Natural killer cell treated with Interleukin-12 subunit alpha and Interleukin-12 subunit beta and Interleukin-15 and Interleukin-18, amount 100 ng/mL, for 72 hours (primary cell): ENCODE data around the gene RPP30. TPM values are rescaled to one million over a fixed set of nuclear protein-coding genes. Genes with fewer than 3 reads are reported as not detected.
"Not testable (repeated sequence)": the region's sequence is repeated elsewhere in the genome, so short reads cannot be mapped to it uniquely, and the experiment has no call there.

Experiments used
- ATAC-seq, 2 donors: fragments of 150-1000 bp; cut with Tn5 transposase in 1 of 2; sonication (Bioruptor Pico), chemical (Tn5 transposase) in 1 of 2; 2 replicates each; pipeline ENCODE4 v1.10.0; 2021
- DNase-seq: peaks from one replicate; pipeline ENCODE4 v3.0.0; 2022; ENCODE audit warnings: low spot score
- H3K27ac Mint-ChIP-seq, 2 donors: 1 replicate in 1 of 2; 2 replicates in 1 of 2; pipeline ENCODE4 v1.8.0; 2022; ENCODE audit warnings: mixed read lengths in 2 of 2, mild to moderate bottlenecking in 1 of 2, moderate library complexity in 1 of 2
- H3K27me3 Mint-ChIP-seq, 2 donors: 1 replicate in 1 of 2; 2 replicates in 1 of 2; pipeline ENCODE4 v1.8.0; 2022; ENCODE audit warnings: mixed read lengths in 2 of 2
- H3K36me3 Mint-ChIP-seq: one replicate; pipeline ENCODE4 v1.8.0; 2022; ENCODE audit warnings: mixed read lengths
- H3K4me1 Mint-ChIP-seq, 2 donors: 1 replicate in 1 of 2; 2 replicates in 1 of 2; pipeline ENCODE4 v1.8.0; 2022; ENCODE audit warnings: low read depth in 2 of 2, mixed read lengths in 2 of 2, mild to moderate bottlenecking in 1 of 2
- H3K4me3 Mint-ChIP-seq: one replicate; pipeline ENCODE4 v1.8.0; 2022; ENCODE audit warnings: mixed read lengths
- H3K9me3 Mint-ChIP-seq: 2 replicates; pipeline ENCODE4 v1.8.0; 2022; ENCODE audit warnings: mixed read lengths
- total RNA-seq, 2 donors: library from RNA; stranded (reverse); gene quantifications; one replicate each; pipeline ENCODE4 v1.2.3, GENCODE V29; 2022

RPP30 gene
- total RNA-seq, 2 donors from 2014 or later, result 46.9 to 69.7 TPM

DNA sequence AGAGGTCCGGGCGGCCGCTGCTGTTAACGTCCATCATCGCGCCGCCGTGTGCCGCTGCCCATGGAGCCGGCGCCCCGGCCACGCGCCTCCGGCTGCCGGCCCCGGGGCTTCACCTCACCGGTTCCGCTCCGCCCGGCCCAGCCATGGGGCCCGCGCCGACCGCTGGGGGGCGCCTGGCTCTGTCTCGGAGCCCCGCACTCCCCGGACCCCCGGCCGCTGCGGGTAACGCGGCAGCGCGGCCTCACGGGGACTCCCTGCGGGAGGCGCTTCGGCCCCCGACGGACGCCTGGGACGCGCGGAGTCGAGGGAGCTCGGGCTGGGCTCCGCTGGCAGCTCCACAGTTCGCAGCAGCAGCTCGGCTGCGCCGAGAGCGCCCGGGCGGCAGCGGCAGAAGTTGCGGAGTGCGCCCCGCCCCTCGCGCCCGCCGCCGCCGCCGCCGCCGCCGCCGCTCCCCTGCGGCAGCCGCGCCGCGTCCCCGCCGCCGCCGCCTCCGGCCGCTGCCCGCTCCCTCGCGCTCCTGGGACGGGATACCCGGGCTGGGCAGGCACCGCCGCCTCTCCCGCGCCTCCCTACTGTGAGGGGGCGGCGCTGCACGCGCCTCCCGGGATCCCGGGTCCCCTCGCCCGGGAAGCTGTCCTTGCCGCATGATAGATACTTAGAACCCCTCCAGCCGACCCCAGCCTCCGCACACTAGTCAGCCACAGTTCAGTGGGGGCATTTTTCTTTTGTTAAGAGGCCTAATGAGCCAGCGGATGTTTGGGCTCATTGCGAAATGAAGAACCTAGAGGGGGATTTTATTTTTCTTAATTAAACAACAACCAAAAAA is 13.9 kb upstream of the RPP30 start, which contains the start of gene HTR7:
Gene HTR7, minus strand, starts transcription at position 405 of the 826 bp plus-strand sequence. Its CDS starts 368 bp downstream, at position 37.
- Mint-ChIP-seq H3K4me3 (peak within 1 kb of the TSS; percentile 82), H3K27ac (peak within 1 kb of the TSS in 1 of 2 donors; percentile 68), H3K27me3 (peaks cover 15 to 45% of the 10 kb centered on the region in 2 donors), H3K36me3 (no peaks in the 10 kb centered on the region), H3K4me1 (peaks cover 6 to 19% of the 10 kb centered on the region in 2 donors), H3K9me3 (no peaks in the 10 kb centered on the region)
- peak; percentile 88 to 90 for ATAC-seq
- DNase-seq, result peak; percentile 64

DNA sequence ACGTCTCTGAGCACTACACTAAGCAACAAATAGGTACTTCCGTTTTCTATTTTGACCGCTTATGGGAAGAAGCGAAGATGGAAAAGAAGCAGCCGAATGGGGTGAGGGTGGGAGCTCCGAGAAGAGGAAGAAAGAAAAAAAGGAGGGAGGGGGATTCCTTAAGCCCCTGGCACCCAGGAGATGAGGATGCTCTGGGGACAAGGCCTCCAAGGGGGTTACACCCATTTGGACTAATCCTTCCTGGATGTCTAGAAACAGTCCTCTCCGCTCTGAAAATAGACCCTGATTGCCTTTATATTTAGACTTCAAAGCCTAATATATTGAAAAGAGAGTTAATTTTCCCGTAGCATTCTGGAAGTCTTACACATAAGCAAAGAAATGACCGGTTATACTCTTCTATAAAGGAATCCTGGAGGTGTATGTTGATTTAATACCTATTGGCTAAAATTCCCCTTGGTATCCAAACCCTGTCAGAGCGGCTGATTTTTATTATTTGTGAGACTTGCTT is 13.3 kb upstream of the RPP30 start:
- Mint-ChIP-seq H3K4me1 (peaks cover 6 to 19% of the 10 kb centered on the region in 2 donors), H3K9me3 (no peaks in the 10 kb centered on the region), H3K27ac (peak overlapping the region in 1 of 2 donors; percentile 68), H3K4me3 (peak overlapping the region; percentile 81), H3K36me3 (no peaks in the 10 kb centered on the region), H3K27me3 (peaks cover 19 to 50% of the 10 kb centered on the region in 2 donors)
- DNase-seq (no peak), ATAC-seq (no peak)

DNA sequence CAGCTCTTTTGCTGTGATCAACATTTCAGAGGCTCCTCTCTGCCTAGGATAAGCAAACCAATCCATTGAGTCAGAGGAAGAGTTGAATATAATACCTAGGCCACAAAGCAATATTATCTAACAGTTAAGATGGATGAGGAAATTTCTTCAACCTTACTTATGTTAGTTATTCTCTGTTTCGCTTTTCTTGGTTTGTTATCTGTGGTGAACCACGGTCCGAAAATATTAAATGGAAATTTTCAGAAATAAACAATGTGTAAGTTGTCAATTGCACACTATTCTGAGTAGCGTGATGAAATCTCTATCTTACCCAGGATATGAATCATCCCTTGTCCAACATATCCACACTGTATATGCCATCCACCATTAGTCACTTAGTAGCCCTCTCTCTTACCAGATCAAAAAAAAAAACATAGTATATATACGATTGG is 12.4 kb upstream of the RPP30 start:
- Mint-ChIP-seq H3K4me1 (peaks cover 6 to 19% of the 10 kb centered on the region in 2 donors), H3K36me3 (no peaks in the 10 kb centered on the region), H3K27me3 (peaks cover 18 to 48% of the 10 kb centered on the region in 2 donors), H3K4me3 (no peak overlapping the region), H3K9me3 (no peaks in the 10 kb centered on the region), H3K27ac (peak overlapping the region in 1 of 2 donors; percentile 11)
- DNase-seq, result no peak
- peak; percentile 69 to 70 for ATAC-seq

DNA sequence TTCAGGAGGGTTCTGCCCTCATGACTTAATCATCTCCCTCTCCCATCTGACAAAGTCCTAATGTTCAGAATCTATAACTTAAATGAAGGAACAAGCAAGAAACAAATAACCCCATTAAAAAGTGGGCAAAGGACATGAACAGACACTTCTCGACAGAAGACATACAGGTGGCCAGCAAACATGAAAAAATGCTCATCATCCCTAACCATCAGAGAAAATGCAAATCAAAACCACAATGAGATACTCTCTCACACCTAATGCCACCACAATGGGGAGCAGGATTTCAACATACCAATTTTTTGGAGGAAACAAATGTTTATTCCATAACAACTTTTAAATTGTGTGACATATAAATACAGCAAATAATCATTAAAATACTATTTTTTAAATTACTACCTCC is 11.0 kb upstream of the RPP30 start:
- Mint-ChIP-seq H3K9me3 (no peaks in the 10 kb centered on the region), H3K27me3 (peaks cover 16 to 38% of the 10 kb centered on the region in 2 donors), H3K27ac (no peak overlapping the region), H3K36me3 (no peaks in the 10 kb centered on the region), H3K4me1 (peaks cover 6 to 19% of the 10 kb centered on the region in 2 donors), H3K4me3 (no peak overlapping the region)
- no peak for ATAC-seq
- no peak for DNase-seq

DNA sequence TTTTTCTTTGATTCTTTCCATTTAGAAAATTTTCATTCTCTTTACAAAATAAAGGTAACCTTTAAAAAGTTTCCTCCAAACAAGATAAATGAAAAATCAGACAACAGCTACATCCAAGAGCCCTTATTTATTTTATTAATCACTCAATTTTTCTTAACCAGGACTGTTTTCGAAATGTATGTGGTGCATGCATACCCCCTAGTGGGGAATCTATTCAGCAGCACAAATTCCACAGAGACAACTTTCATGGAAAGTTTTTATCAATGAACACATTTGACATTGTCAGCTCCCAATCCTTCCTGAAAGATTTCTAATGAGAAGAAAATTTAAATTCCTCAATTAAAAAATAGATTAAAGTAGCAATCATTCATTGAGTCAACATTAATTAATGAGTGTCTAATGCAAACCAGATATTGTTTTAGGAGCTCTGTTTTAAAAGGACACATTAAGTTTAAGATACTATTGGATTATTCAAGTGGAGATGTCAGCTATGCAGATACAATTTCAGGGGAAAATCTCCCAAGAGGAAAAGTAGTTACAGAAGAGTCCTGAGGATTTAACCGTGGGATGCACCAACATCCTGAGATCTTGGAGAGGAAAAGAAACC is 8.8 kb upstream of the RPP30 start:
- Mint-ChIP-seq H3K36me3 (no peaks in the 10 kb centered on the region), H3K4me1 (peaks cover 6 to 15% of the 10 kb centered on the region in 2 donors), H3K27me3 (peaks cover 23 to 42% of the 10 kb centered on the region in 2 donors), H3K9me3 (no peaks in the 10 kb centered on the region), H3K4me3 (no peak overlapping the region), H3K27ac (no peak overlapping the region)
- DNase-seq, result no peak
- ATAC-seq, result no peak

DNA sequence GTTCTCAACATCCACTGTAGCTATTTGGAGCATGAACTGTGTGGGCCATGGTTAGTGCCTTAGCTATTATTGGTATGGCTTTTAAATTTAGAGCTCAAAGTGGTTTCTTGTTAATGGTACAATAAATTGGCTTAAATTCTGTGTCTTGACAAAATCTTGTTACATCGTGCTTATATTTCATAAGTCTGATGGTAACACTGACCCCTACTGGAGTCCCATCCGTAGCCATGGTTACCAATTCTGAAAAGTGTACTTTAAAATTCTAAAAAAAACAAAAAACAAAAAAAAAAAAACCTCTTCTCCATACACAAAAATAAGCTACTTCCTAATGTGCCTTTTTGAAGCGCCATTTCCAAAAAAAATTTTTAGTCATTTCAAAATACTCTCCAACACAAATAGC is 6.4 kb upstream of the RPP30 start:
- Mint-ChIP-seq H3K4me3 (no peak overlapping the region), H3K27me3 (peaks cover 33 to 65% of the 10 kb centered on the region in 2 donors), H3K27ac (no peak overlapping the region), H3K9me3 (no peaks in the 10 kb centered on the region), H3K36me3 (peaks cover 10% of the 10 kb centered on the region), H3K4me1 (peaks cover 0 to 2% of the 10 kb centered on the region in 2 donors)
- ATAC-seq, result no peak
- DNase-seq, result no peak

DNA sequence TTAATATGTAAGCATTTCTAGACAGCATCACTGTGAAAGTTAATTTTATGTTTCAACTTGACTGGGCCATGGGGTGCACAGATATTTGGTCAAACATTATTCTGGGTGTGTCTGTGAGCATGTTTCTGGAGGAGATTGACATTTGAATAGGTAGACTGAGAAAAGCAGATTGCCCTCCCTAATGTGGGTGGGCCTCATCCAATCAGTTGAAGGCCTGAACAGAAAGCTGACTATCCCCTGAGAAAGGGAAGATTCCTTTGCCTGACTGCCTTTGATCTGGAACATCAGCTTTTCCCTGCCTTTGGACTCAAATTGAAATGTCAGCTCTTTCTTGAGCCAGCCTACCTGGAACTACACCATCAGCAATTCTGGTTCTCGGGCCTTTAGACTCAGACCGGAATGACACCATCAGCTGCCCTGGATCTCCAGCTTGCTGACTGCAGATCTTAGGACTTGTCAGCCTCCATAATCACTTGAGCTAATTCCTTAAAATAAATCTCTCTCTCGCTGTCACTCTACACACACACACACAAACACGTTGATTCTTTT is 5.7 kb upstream of the RPP30 start:
- Mint-ChIP-seq H3K4me3 (no peak overlapping the region), H3K27ac (no peak overlapping the region), H3K36me3 (peaks cover 10% of the 10 kb centered on the region), H3K27me3 (peaks cover 36 to 69% of the 10 kb centered on the region in 2 donors), H3K4me1 (peaks cover 4 to 9% of the 10 kb centered on the region in 2 donors), H3K9me3 (no peaks in the 10 kb centered on the region)
- ATAC-seq (no peak), DNase-seq (no peak)

DNA sequence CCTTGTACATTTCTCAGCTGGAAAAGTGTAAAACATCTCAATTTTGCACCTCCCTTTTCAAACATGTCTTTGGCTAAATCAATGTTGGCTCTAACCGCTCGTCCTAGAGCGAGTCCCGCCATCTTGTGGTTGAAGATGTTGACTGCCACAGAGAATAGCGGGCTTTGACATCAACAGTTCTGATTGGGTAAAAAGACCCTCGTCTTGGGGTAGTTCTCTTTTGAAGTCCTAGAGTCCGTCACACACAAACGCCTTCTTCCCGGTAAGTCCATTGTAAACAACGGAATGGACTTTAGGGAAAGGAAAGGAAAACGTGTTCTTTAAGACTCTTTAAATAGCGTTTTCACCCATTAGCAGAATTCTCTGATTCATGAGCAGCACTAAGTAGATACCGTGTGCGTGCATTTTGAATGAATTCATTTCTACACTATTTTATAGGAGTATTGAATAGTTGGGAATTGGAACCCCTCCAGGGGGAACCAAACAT is 452 bp upstream of the RPP30 start:
- peak; percentile 70 to 73 for ATAC-seq
- H3K4me1 Mint-ChIP-seq, result peaks cover 27 to 39% of the 10 kb centered on the region in 2 donors
- H3K36me3 Mint-ChIP-seq, result peaks cover 15% of the 10 kb centered on the region
- DNase-seq, result no peak
- H3K27me3 Mint-ChIP-seq, result peaks cover 22 to 33% of the 10 kb centered on the region in 2 donors
- no peaks in the 10 kb centered on the region for H3K9me3 Mint-ChIP-seq
- H3K4me3 Mint-ChIP-seq, result peak overlapping the region; percentile 99
- H3K27ac Mint-ChIP-seq, result peak overlapping the region; percentile 90 to 94

DNA sequence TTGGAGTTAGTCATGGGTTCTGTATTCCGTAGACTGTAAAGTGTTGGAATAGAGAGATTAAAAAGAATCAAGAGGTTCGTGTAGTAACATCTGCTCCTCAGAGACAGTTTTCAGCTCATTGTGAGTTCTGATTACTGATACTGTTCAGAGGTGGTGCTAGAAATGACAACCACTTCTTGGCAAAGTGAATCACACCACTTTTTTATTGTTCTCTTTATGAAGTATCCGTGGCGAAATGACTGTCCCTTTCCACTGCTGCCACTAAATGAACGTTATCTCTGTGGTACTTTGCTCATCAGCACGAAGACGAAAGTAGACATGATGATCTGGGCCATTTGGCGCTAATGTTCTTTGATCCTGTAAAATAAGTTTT is 860 bp downstream of the RPP30 start:
- DNase-seq, result no peak

DNA sequence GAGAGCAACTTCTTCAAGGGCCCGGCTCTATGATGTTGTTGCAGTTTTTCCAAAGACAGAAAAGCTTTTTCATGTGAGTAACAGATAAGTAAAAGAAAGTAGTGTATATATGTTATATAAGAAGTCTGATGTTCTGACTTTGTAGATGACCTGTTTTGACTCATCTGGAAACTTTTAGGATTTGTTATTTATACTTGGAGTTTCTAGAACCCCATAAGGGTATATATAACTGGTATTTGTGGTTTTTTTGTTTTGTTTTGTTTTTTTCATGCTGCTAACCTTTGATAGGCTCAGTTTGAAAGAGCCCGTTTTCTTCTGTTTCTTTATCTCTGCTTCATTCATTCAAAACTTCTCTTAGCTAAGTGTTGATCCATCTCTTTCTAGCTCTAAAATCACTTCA is 7.3 kb downstream of the RPP30 start:
- H3K27ac Mint-ChIP-seq, result no peak overlapping the region
- H3K4me3 Mint-ChIP-seq, result no peak overlapping the region
- no peaks in the 10 kb centered on the region for H3K9me3 Mint-ChIP-seq
- ATAC-seq, result no peak
- H3K36me3 Mint-ChIP-seq, result peaks cover 23% of the 10 kb centered on the region
- DNase-seq, result no peak
- H3K4me1 Mint-ChIP-seq, result peaks cover 4 to 5% of the 10 kb centered on the region in 2 donors
- H3K27me3 Mint-ChIP-seq, result no peaks in the 10 kb centered on the region

More for the DNA sequence above, 860 bp downstream of the RPP30 start:
- peak overlapping the region; percentile 99 for H3K4me3 Mint-ChIP-seq
- no peaks in the 10 kb centered on the region for H3K9me3 Mint-ChIP-seq
- H3K27ac Mint-ChIP-seq, result peak overlapping the region; percentile 90 to 94
- H3K4me1 Mint-ChIP-seq, result peaks cover 27 to 39% of the 10 kb centered on the region in 2 donors
- H3K27me3 Mint-ChIP-seq, result peaks cover 15 to 27% of the 10 kb centered on the region in 2 donors
- peak; percentile 8 to 63 for ATAC-seq
- H3K36me3 Mint-ChIP-seq, result peaks cover 27% of the 10 kb centered on the region

DNA sequence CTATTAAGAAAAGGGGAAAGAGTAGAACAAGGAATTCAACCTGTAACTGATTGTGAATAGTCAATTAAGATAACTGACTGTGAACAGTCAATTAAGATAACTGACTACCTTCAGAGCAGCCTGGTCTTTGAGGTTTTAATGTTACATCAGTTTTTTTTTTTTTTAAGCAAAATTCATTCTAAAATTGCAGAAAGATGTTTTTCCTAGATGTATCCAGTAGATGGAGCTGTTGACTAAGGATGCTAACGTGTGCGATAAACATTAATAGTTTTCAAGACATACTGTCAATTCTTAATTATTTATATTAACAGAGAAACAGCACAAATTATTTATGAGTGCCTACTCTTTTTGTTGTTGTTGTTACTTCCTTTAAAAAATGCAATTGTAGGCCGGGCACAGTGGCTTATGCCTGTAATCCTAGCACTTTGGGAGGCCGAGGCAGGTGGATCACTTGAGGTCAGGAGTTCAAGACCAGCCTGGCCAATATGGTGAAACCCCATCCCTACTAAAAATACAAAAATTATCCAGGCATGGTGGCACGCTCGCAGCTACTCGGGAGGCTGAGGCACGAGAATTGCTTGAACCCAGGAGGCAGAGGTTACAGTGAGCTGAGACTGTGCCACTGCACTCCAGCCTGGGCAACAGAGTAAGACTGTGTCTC is 8.4 kb downstream of the RPP30 start:
- H3K4me3 Mint-ChIP-seq, result not testable (repeated sequence)

DNA sequence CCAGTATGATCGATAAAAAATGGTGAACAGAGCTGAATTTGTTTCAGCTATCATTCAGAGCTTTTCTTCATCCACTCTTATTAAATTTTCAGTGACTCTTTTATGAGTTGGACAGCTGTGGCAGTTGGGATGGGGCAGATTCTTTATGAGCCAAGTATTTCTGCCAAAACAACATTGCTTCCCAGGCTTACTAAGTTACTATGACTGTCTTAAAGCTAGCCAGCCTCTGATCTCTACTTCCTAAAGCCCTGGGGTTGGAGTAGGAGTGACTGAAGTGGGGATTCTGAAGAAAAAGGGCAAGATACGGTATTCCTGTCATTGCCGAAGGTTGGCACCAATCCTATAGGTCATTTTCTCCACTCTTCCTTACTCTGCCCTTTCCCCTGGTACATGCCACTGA is 12.7 kb downstream of the RPP30 start:
- Mint-ChIP-seq H3K9me3 (no peaks in the 10 kb centered on the region), H3K4me3 (no peak overlapping the region), H3K27me3 (no peaks in the 10 kb centered on the region), H3K4me1 (peaks cover 0 to 2% of the 10 kb centered on the region in 2 donors), H3K36me3 (peaks cover 29% of the 10 kb centered on the region), H3K27ac (no peak overlapping the region)
- DNase-seq (no peak), ATAC-seq (no peak)

More for the DNA sequence above, 8.4 kb downstream of the RPP30 start:
- H3K27me3 Mint-ChIP-seq, H3K9me3 Mint-ChIP-seq, ATAC-seq, H3K27ac Mint-ChIP-seq, H3K4me1 Mint-ChIP-seq, DNase-seq: not testable (repeated sequence)
- peaks cover 24% of the 10 kb centered on the region for H3K36me3 Mint-ChIP-seq

DNA sequence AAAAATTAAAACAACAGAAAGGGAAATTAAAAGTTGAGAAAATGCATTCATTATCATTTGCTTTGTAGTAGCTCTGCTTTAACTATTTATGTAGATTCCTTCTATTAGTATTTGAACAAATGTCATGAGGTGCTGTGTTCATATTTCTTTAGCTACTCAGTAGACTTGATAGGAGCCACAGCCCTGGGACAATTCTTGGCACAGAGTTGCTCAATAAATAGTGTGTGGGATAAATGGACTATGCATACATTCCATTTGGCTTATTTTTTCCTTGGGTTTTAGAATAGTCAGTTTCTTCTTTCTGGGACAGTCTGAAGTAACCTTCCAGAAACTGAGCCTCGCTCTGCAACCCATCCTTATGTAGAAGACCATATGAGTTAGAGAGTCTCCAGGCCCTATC is 13.4 kb downstream of the RPP30 start:
- ATAC-seq (no peak), DNase-seq (no peak)
- Mint-ChIP-seq H3K36me3 (peaks cover 27% of the 10 kb centered on the region), H3K27ac (no peak overlapping the region), H3K9me3 (no peaks in the 10 kb centered on the region), H3K4me1 (peaks cover 0 to 2% of the 10 kb centered on the region in 2 donors), H3K27me3 (no peaks in the 10 kb centered on the region), H3K4me3 (no peak overlapping the region)
